GM23248 (cell line): Measurements from ENCODE around the gene TUBB. TPM values are rescaled to one million over a fixed set of nuclear protein-coding genes. Genes with fewer than 3 reads are reported as not detected.

Experiments
- DNase-seq: peaks from one replicate; pipeline ENCODE4 v3.0.0-alpha.2; 2015
- H2AFZ ChIP-seq: fragments of 200-600 bp; sonication (generic); 2 replicates; pipeline ENCODE4 v1.6.1; 2016; ENCODE audit warnings: antibody characterized with exemption
- H3F3A ChIP-seq: fragments of 200-600 bp; sonication (generic); 2 replicates; pipeline ENCODE4 v1.6.1; 2016; ENCODE audit warnings: mild to moderate bottlenecking, antibody characterized with exemption, mixed run types; ENCODE audit not compliant: insufficient read depth
- H3K27ac ChIP-seq: fragments of 200-600 bp; sonication (generic); 2 replicates; pipeline ENCODE4 v1.5.1; 2016; ENCODE audit warnings: mild to moderate bottlenecking
- H3K27me3 ChIP-seq: fragments of 200-600 bp; sonication (generic); replicated peaks from 2 replicates; pipeline ENCODE4 v1.6.1; 2016; ENCODE audit warnings: mild to moderate bottlenecking; ENCODE audit not compliant: insufficient read depth
- H3K36me3 ChIP-seq: fragments of 200-600 bp; sonication (generic); 2 replicates; pipeline ENCODE4 v1.6.1; 2016; ENCODE audit warnings: low read depth, mild to moderate bottlenecking
- H3K4me1 ChIP-seq: fragments of 200-600 bp; sonication (generic); 2 replicates; pipeline ENCODE4 v1.6.1; 2016; ENCODE audit warnings: mild to moderate bottlenecking; ENCODE audit not compliant: insufficient read depth
- H3K4me2 ChIP-seq: fragments of 200-600 bp; sonication (generic); one replicate; pipeline ENCODE4 v1.6.1; 2016; ENCODE audit warnings: mild to moderate bottlenecking; ENCODE audit not compliant: unreplicated experiment
- H3K4me3 ChIP-seq: fragments of 200-600 bp; sonication (generic); 2 replicates; pipeline ENCODE4 v1.5.1; 2016; ENCODE audit warnings: mild to moderate bottlenecking
- H3K79me2 ChIP-seq: fragments of 200-600 bp; sonication (generic); 2 replicates; pipeline ENCODE4 v1.6.1; 2016; ENCODE audit warnings: mild to moderate bottlenecking; ENCODE audit not compliant: insufficient read depth
- H3K9ac ChIP-seq: fragments of 200-600 bp; sonication (generic); 2 replicates; pipeline ENCODE4 v1.6.1; 2016; ENCODE audit warnings: mild to moderate bottlenecking
- H3K9me2 ChIP-seq: fragments of 200-600 bp; sonication (generic); 2 replicates; pipeline ENCODE4 v1.6.1; 2016; ENCODE audit warnings: mixed run types, mild to moderate bottlenecking, moderate library complexity; ENCODE audit not compliant: insufficient read depth
- H3K9me3 ChIP-seq: fragments of 200-600 bp; sonication (generic); one replicate; pipeline ENCODE4 v1.6.1; 2017; ENCODE audit warnings: low read depth
- H4K20me1 ChIP-seq: fragments of 200-600 bp; sonication (generic); 2 replicates; pipeline ENCODE4 v1.6.0; 2016; ENCODE audit not compliant: insufficient read depth
- EZH2 ChIP-seq: fragments of 200-600 bp; sonication (generic); IDR thresholded peaks from 2 replicates; pipeline ENCODE4 v1.6.1; 2018; ENCODE audit warnings: antibody characterized with exemption, mild to moderate bottlenecking; ENCODE audit not compliant: insufficient read depth, poor library complexity, severe bottlenecking
- EZH2phosphoT487 ChIP-seq: fragments of 200-600 bp; sonication (generic); IDR thresholded peaks from 2 replicates; pipeline ENCODE4 v1.6.1; 2018; ENCODE audit warnings: antibody characterized with exemption, moderate library complexity, mild to moderate bottlenecking, low read depth; ENCODE audit not compliant: insufficient read depth
- WGBS, 2 experiments: methylation state at CpG; one replicate each; pipeline ENCODE4 v1.1.6; 2015 to 2017; ENCODE audit warnings: low lambda C conversion rate in 2 of 2, low coverage in 1 of 2; ENCODE audit errors: missing lambda C conversion rate in 2 of 2; 5-methylcytosine and 5-hydroxymethylcytosine counted together
- in situ Hi-C: fragments of 300-500 bp; cut with MboI; formaldehyde crosslinking; loops from 2 replicates; pipeline ENCODE4 v1.15.0; 2020
- polyA plus RNA-seq: library from polyadenylated mRNA; unstranded; fragments of >200 nt; fragmentation: Nextera tagmentation; extraction: Ambion mirVana; gene quantifications from 2 replicates; pipeline ENCODE4 v1.2.1, GENCODE V29; 2016
- total RNA-seq: library from RNA; depleted of rRNA; stranded (reverse); fragments of >200 nt; shearing (Covaris generic); gene quantifications from 2 replicates; pipeline ENCODE4 v1.2.3, GENCODE V29; 2014

Gene TUBB
- total and polyA plus RNA-seq, 2 experiments from 2014 or later, result 491 to 565 TPM

- Histone ChIP-seq H3K4me2 (no peak overlapping the region), H3K9ac (no peak overlapping the region), H4K20me1 (no peaks in the 10 kb centered on the region), H3K79me2 (no peaks in the 10 kb centered on the region), H3K4me3 (no peak overlapping the region), H3K27me3 (no peaks in the 10 kb centered on the region), H3K4me1 (no peaks in the 10 kb centered on the region), H3K27ac (no peak overlapping the region), H3K9me3 (no peaks in the 10 kb centered on the region), H3K36me3 (peaks cover 8% of the 10 kb centered on the region), H2AFZ (no peak overlapping the region), H3K9me2 (no peaks in the 10 kb centered on the region), H3F3A (no peaks in the 10 kb centered on the region)
- WGBS, 2 experiments, result 98 to 99% methylated on average over 10 of the region's 10 CpGs
- TF ChIP-seq EZH2 (no peak), EZH2phosphoT487 (no peak)
- no peak for DNase-seq
- in situ Hi-C loops, result no loop called here
These were observed 17.1 kb upstream of the TUBB start for GRCh38 chr6:30703011-30703410.

GRCh38 chr6:30703821-30704220 lies 16.3 kb upstream of the TUBB start:
- in situ Hi-C loops, result no loop called here
- Histone ChIP-seq H3K9ac (no peak overlapping the region), H3K27ac (no peak overlapping the region), H3F3A (no peaks in the 10 kb centered on the region), H3K4me1 (no peaks in the 10 kb centered on the region), H3K9me3 (no peaks in the 10 kb centered on the region), H3K79me2 (no peaks in the 10 kb centered on the region), H2AFZ (no peak overlapping the region), H3K36me3 (peaks cover 8% of the 10 kb centered on the region), H4K20me1 (no peaks in the 10 kb centered on the region), H3K27me3 (no peaks in the 10 kb centered on the region), H3K4me2 (no peak overlapping the region), H3K4me3 (no peak overlapping the region), H3K9me2 (no peaks in the 10 kb centered on the region)
- DNase-seq, result no peak
- WGBS, 2 experiments, result 98 to 100% methylated on average over 4 of the region's 4 CpGs
- TF ChIP-seq EZH2 (no peak), EZH2phosphoT487 (no peak)

- H2AFZ ChIP-seq, result no peak overlapping the region
- no peaks in the 10 kb centered on the region for H3F3A ChIP-seq
- in situ Hi-C loops, result no loop called here
- TF ChIP-seq EZH2 (no peak), EZH2phosphoT487 (no peak)
- no peaks in the 10 kb centered on the region for H4K20me1 ChIP-seq
- WGBS, 2 experiments, result 94 to 97% methylated on average over 4 of the region's 4 CpGs
- no peaks in the 10 kb centered on the region for H3K79me2 ChIP-seq
- no peaks in the 10 kb centered on the region for H3K27me3 ChIP-seq
- no peak overlapping the region for H3K4me2 ChIP-seq
- H3K4me3 ChIP-seq, result no peak overlapping the region
- H3K27ac ChIP-seq, result no peak overlapping the region
- H3K9me2 ChIP-seq, result no peaks in the 10 kb centered on the region
- no peak for DNase-seq
- H3K9ac ChIP-seq, result no peak overlapping the region
- peaks cover 8% of the 10 kb centered on the region for H3K36me3 ChIP-seq
- H3K9me3 ChIP-seq, result no peaks in the 10 kb centered on the region
- no peaks in the 10 kb centered on the region for H3K4me1 ChIP-seq
These were observed 14.5 kb upstream of the TUBB start for GRCh38 chr6:30705620-30706019.

- no peaks in the 10 kb centered on the region for H3K9me3 ChIP-seq
- H3K4me3 ChIP-seq, result no peak overlapping the region
- no peak overlapping the region for H3K9ac ChIP-seq
- H3K9me2 ChIP-seq, result no peaks in the 10 kb centered on the region
- no peak for DNase-seq
- in situ Hi-C loops, result no loop called here
- TF ChIP-seq EZH2, result no peak
- no peak for TF ChIP-seq EZH2phosphoT487
- H3K79me2 ChIP-seq, result no peaks in the 10 kb centered on the region
- no peaks in the 10 kb centered on the region for H3K27me3 ChIP-seq
- no peak overlapping the region for H3K27ac ChIP-seq
- H4K20me1 ChIP-seq, result no peaks in the 10 kb centered on the region
- H3F3A ChIP-seq, result no peaks in the 10 kb centered on the region
- H2AFZ ChIP-seq, result no peak overlapping the region
- 94 to 99% methylated on average over 6 of the region's 6 CpGs for WGBS, 2 experiments
- peaks cover 3% of the 10 kb centered on the region; the same call in 1 of the 2 replicates for H3K36me3 ChIP-seq
- H3K4me2 ChIP-seq, result no peak overlapping the region
- no peaks in the 10 kb centered on the region for H3K4me1 ChIP-seq
These were observed 12.8 kb upstream of the TUBB start for GRCh38 chr6:30707281-30707850.
